Activated CD4-positive, CD25-positive, alpha-beta regulatory T cell treated with anti-CD3 and anti-CD28 coated beads, Interleukin-2, amount 50 U/mL, for 24 hours (primary cell): ENCODE measurements around the gene OGFRL1.
"Not testable (repeated sequence)": the region's sequence is repeated elsewhere in the genome, so short reads cannot be mapped to it uniquely, and the experiment has no call there.

Source experiments
- ATAC-seq, 2 donors: fragments of 150-1000 bp; cut with Tn5 transposase; one replicate each; pipeline ENCODE4 v1.10.0; 2021; ENCODE audit warnings: mild to moderate bottlenecking in 1 of 2, moderate library complexity in 1 of 2

The OGFRL1 gene

GRCh38 chr6:71288228-71289038 is at the start of gene OGFRL1:
Gene OGFRL1, plus strand, starts transcription at chr6:71288811. Its CDS starts 126 bp downstream, at chr6:71288937.
- ATAC-seq = peak; percentile 81 to 85

GRCh38 chr6:71239694-71240093 is 48.9 kb upstream of the OGFRL1 start:
- no peak for ATAC-seq

DNA sequence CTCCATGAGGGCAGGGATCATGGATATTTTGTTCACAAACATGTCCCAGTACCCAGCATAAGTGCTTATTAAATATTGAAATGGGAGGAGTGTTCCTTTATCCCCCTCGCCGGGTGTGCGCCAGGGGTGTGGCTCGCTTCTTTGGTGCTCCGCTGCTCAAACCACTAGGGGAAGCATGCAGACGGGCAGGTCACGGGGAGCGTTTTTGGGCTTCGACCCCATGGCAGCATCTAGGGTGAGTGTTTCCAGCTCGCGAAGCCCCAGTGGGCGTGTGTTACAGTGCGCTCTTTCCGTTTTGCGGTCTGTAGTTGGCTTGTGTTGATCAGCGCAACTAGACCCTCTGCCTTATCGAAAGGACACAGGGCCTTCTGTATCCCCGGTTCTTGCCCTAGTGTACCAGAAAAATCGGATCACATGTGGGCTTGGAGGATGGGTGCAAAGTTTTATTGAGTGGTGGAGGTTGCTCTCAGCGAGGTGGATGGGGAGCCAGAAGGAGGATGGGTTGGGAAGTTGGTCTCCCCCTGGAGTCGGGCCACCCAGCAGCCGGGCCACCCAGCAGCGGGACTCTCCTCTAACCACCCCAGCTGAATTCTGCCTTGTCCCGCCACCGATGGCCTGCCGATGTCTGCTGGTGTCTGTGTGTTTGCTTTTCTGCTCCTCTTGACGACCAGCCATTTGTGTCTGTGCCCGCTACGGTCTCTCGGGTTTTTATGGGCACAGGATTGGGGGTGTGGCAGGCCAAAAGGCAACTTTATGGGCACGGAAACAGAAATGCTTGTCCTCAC is 43.2 kb upstream of the OGFRL1 start:
- no peak for ATAC-seq

GRCh38 chr6:71246596-71246995 is 42.0 kb upstream of the OGFRL1 start:
- ATAC-seq = no peak

GRCh38 chr6:71248306-71248765 is 40.3 kb upstream of the OGFRL1 start:
- ATAC-seq = peak in 1 of 2 donors; percentile 27

DNA sequence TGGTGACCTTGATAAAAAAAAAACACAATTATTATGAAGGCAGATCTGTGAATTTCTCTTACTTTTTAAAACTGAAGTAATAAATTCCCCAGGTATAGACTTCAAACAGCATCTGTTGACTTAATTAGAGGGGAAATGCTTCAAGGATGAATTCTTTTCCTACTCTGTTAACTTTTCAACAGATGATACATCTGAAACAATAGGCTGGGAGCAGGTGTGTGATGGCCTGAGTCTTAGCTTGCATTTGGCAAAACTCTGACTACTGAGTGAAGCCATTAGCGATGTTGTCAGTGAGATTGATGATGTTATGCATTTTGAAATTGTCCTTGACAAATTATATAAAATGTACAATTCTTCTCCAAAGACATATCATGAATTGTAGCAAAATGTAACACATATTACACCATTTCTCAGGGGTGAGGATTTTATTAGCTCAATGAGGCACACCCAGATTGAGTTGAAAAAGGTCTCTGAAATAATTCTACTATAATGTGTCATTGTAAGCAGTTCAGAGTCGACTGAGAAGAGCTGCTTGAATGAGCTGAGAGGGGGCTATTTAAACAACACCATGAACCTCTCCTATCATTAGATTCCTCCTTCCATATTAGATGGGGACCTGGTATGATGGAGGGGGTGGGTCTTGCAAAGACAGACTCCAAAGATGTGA is 39.6 kb upstream of the OGFRL1 start:
- ATAC-seq = no peak

DNA sequence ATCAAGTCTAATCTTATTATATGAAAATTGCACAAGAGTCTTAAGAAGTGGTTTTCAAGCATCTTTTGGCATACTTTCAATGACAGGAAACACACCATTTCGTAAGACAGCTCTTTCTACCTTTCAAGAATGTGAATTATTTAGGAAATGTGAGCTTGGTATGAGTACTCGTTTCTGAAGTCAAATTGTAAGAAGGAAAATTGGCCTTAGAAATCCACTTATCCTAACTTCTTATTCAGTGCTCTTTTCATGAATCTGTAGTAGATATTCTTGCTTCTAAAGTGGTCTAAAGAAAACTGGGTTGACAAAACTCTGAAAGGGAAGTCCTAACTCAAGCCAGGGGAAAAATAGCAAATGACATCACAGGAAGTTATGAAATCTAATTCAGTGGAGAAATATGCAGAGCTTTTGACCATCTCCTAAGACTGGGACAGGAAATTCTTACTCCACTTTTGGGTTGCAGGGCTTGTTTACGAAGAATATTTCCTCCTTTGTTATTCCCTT is 38.5 kb upstream of the OGFRL1 start:
- ATAC-seq = no peak

DNA sequence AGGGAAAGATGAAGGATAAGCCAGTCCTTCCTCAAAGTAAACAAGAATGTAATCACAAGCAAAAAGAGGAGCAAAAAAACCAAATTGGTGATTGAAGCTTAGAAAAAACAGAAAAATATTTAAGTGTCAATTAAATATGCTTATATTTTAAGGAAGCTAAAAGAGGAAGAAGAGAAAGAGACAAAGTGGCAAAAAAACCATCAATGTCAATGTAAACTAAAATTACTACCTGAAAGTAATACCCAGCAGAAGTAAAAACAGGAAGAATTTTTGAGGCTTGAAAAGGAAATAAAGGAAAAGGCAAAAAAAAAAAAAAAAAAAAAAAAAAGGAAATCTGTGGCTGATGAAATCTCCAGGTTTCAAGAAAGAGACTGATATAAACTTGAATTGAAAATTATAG is 36.2 kb upstream of the OGFRL1 start:
- no peak for ATAC-seq

GRCh38 chr6:71252960-71253359 is 35.7 kb upstream of the OGFRL1 start:
- ATAC-seq = no peak

DNA sequence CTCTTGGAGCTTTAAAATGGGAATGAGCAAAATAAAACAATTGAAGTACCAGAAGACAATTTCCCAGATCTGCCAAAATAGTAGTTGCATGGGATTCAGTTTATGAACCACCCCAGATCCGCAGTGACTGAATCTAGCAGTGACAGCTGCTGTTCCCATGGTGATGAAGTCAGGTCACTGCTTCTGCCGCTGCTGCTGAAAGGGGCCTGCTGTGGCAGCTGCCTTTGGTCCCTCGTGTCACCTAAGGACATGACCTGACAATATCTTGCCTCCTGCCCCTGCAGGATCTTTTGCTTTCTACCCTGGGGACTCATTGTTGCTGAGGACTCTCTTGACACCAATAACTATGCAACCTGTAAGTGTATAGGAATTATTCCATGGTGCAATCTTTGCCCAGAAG is 34.3 kb upstream of the OGFRL1 start:
- no peak for ATAC-seq

DNA sequence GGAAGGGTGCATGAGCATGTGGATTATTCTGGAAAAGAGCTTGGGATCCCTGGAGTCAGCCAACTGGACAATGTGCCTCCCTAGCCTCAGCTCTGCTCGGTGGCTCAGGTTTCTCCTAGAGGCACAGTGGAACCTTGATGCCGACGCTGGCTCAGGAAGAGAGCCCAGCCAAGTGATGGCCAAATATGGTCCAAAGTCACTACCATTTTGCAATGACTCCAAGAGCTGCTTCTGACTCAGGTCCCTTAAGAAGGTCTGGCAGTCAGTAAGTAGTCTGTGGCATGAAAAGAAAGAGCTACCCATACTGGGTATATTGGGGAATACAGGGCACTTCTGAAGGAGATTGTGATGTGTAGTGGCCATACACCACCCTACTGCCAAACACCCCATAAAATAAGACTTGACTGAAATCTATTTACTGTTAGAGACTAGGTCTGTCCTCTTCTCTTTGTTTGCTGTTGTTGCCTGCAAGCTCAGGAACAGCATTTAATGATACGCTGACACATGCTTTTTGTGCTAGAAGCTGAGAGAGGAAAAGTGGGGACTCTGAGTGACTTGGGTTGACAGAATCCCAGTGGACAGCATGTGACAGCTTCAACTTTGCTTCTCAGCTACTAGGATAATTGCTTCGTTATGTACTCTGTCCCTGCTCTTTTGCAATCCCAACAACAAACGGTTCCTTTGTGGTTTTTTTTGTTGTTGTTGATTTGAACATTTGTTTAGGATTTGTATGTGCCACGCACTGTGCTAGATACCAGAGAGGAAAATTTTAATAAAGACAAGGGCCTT is 30.3 kb upstream of the OGFRL1 start:
- no peak for ATAC-seq

- no peak for ATAC-seq
Observed at GRCh38 chr6:71259888-71260604, 28.6 kb upstream of the OGFRL1 start.

- ATAC-seq = no peak
Observed at GRCh38 chr6:71262914-71263313, 25.7 kb upstream of the OGFRL1 start.

GRCh38 chr6:71266392-71266791 is 22.2 kb upstream of the OGFRL1 start:
- ATAC-seq = not testable (repeated sequence)

GRCh38 chr6:71268735-71269437 is 19.7 kb upstream of the OGFRL1 start:
- peak; percentile 9 to 17 for ATAC-seq

- peak in 1 of 2 donors; percentile 25 for ATAC-seq
Observed at GRCh38 chr6:71277926-71278600, 10.5 kb upstream of the OGFRL1 start.

DNA sequence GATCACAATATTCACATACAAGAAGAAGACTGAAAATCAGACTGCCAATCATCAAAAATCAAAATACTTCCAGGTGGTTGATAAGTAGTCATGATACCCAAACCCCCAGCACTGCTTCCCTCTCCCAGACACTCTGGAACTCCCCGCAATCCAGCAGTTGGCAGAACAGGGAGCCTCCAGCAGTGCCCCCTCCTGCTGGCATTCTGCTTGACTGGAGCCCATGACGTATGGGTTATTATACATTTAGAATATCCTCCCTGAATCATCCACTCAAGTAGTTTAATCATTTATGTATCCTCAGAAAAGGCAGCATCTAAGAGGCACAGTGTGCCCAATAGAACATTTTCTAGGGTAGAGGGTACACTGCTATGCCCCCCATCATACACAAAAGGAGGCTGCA is 9.3 kb upstream of the OGFRL1 start:
- no peak for ATAC-seq

DNA sequence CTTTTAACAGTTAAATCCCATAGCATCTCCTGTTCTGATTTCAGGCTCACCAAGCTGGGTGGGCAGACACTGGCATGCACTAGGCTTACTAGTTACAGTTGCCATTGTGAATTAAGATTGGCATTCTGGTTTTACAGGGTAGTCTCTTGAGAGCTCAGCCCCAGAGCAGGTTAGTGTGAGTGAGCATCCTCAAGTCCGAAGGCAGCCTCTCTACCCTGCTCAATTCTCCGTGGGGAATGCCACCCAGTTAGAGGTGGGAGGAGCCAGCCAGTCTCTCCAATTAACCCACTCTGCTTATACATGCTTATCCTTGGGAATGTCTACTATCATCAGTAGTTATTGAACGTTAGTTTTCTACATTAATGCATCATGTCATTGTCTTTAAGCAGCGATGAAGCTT is 8.9 kb upstream of the OGFRL1 start:
- ATAC-seq = no peak

DNA sequence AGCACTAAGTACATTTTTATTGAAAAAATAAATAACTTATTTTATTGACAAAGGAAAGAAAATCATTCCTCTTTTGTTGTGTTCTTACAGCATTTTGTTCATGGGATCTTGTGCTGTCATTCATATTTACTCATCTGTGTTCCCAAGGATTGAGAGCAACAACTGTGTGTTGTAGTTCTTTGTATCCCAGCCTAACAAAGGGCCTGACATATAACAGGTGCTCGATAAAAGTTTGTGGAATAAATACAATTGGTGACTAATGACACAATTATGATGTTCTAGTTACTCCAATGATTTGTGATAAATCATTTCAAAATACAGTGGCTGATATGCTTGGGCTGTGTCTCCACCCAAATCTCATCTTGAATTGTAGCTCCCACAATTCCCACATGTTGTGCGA is 7.9 kb upstream of the OGFRL1 start:
- ATAC-seq = no peak

GRCh38 chr6:71284785-71285184 is 3.8 kb upstream of the OGFRL1 start:
- no peak for ATAC-seq
